Left ventricle myocardium inferior (tissue), 1 donor: ENCODE results near the gene TRMU. TPM values are rescaled to one million over a fixed set of nuclear protein-coding genes. Genes with fewer than 3 reads are reported as not detected.

Experiments
- DNase-seq: peaks from one replicate; pipeline ENCODE4 v3.0.0-alpha.2; 2020
- H3K27ac ChIP-seq: fragments of 200-600 bp; replicated peaks from 2 replicates; pipeline ENCODE4 v1.8.0; 2021
- H3K27me3 ChIP-seq: fragments of 200-600 bp; 2 replicates; pipeline ENCODE4 v1.8.0; 2021; ENCODE audit warnings: low read depth
- H3K36me3 ChIP-seq: fragments of 200-600 bp; 2 replicates; pipeline ENCODE4 v1.8.0; 2021
- H3K4me1 ChIP-seq: fragments of 200-600 bp; 2 replicates; pipeline ENCODE4 v1.8.0; 2021
- H3K4me3 ChIP-seq: fragments of 200-600 bp; 2 replicates; pipeline ENCODE4 v1.8.0; 2021; ENCODE audit warnings: mild to moderate bottlenecking, moderate library complexity
- H3K9me3 ChIP-seq: fragments of 200-600 bp; replicated peaks from 2 replicates; pipeline ENCODE4 v1.8.0; 2021
- CTCF ChIP-seq: fragments of 200-600 bp; IDR thresholded peaks from 2 replicates; pipeline ENCODE4 v1.8.0; 2021; ENCODE audit warnings: antibody characterized with exemption, mild to moderate bottlenecking, borderline replicate concordance
- intact Hi-C: fragments of 100-400 bp; cut with micrococcal nuclease; formaldehyde crosslinking; loops from one replicate; pipeline ENCODE4 v1.11.0; 2022
- total RNA-seq: library from RNA; stranded (reverse); fragmentation: NEBNext Ultra II Directional; extraction: Animal tissue kit (Norgen Biotek cat#: 25700); gene quantifications from one replicate; pipeline ENCODE4 v1.2.1, GENCODE V29; 2021
- donor health status: DM: no; HTN: yes; CAD: no; lungs with severe emphysema.

Gene TRMU
- total RNA-seq, 1 donor from 2014 or later: 42.0 TPM

GRCh38 chr22:46297151-46297812, 38.2 kb upstream of the TRMU start:
- DNase-seq: peak; percentile 26
- intact Hi-C loops: no loop called here
- no peak overlapping the region for H3K27ac ChIP-seq

GRCh38 chr22:46299101-46299500, 36.4 kb upstream of the TRMU start:
- Histone ChIP-seq H3K27me3 (no peaks in the 10 kb centered on the region), H3K4me1 (peaks cover 21% of the 10 kb centered on the region), H3K27ac (no peak overlapping the region), H3K4me3 (no peak overlapping the region), H3K9me3 (no peaks in the 10 kb centered on the region), H3K36me3 (no peaks in the 10 kb centered on the region)
- DNase-seq: no peak
- intact Hi-C loops: no loop called here
- TF ChIP-seq CTCF: no peak

More at GRCh38 chr22:46297151-46297812, 38.2 kb upstream of the TRMU start:
- Histone ChIP-seq H3K4me3 (peak overlapping the region; percentile 71), H3K4me1 (peaks cover 21% of the 10 kb centered on the region), H3K36me3 (peaks cover 17% of the 10 kb centered on the region), H3K27me3 (no peaks in the 10 kb centered on the region), H3K9me3 (no peaks in the 10 kb centered on the region)
- TF ChIP-seq CTCF: no peak

- DNase-seq: no peak
- H3K4me3 ChIP-seq: no peak overlapping the region
- intact Hi-C loops: no loop called here
Measured at GRCh38 chr22:46300491-46300890, 35.0 kb upstream of the TRMU start.

GRCh38 chr22:46303347-46303965, 32.1 kb upstream of the TRMU start:
- intact Hi-C loops: no loop called here
- no peaks in the 10 kb centered on the region for H3K9me3 ChIP-seq
- H3K36me3 ChIP-seq: no peaks in the 10 kb centered on the region
- DNase-seq: no peak
- H3K27ac ChIP-seq: no peak overlapping the region
- H3K4me3 ChIP-seq: no peak overlapping the region
- H3K27me3 ChIP-seq: no peaks in the 10 kb centered on the region
- TF ChIP-seq CTCF: no peak
- no peaks in the 10 kb centered on the region for H3K4me1 ChIP-seq

More at GRCh38 chr22:46300491-46300890, 35.0 kb upstream of the TRMU start:
- Histone ChIP-seq H3K36me3 (no peaks in the 10 kb centered on the region), H3K9me3 (no peaks in the 10 kb centered on the region), H3K27ac (no peak overlapping the region), H3K4me1 (peaks cover 19% of the 10 kb centered on the region), H3K27me3 (no peaks in the 10 kb centered on the region)
- no peak for TF ChIP-seq CTCF

GRCh38 chr22:46308283-46308988, 27.1 kb upstream of the TRMU start:
- no peaks in the 10 kb centered on the region for H3K27me3 ChIP-seq
- no peak overlapping the region for H3K4me3 ChIP-seq
- no peaks in the 10 kb centered on the region for H3K9me3 ChIP-seq
- DNase-seq: no peak
- intact Hi-C loops: no loop called here
- no peak overlapping the region for H3K27ac ChIP-seq
- H3K36me3 ChIP-seq: no peaks in the 10 kb centered on the region
- TF ChIP-seq CTCF: no peak
- peaks cover 14% of the 10 kb centered on the region for H3K4me1 ChIP-seq
